Esophagus (tissue), 2 donors: Measurements from ENCODE around the gene NPTX2. TPM values are rescaled to one million over a fixed set of nuclear protein-coding genes. Genes with fewer than 3 reads are reported as not detected.
"Not testable (repeated sequence)": the region's sequence is repeated elsewhere in the genome, so short reads cannot be mapped to it uniquely, and the experiment has no call there.

Experiments used
- H3K27ac ChIP-seq, 2 donors: one replicate each; pipeline ENCODE4 v1.5.1; 2013; ENCODE audit warnings: low read depth in 2 of 2, mild to moderate bottlenecking in 2 of 2, inconsistent platforms in 1 of 2, low read length in 1 of 2, moderate library complexity in 1 of 2
- H3K27me3 ChIP-seq, 2 donors: one replicate each; pipeline ENCODE4 v1.6.1; 2013; ENCODE audit warnings: low read length in 2 of 2, control low read depth in 1 of 2, mild to moderate bottlenecking in 1 of 2; ENCODE audit not compliant: insufficient read depth in 2 of 2, control insufficient read depth in 1 of 2
- H3K36me3 ChIP-seq, 2 donors: one replicate each; pipeline ENCODE4 v1.6.1; 2013; ENCODE audit warnings: low read length in 1 of 2; ENCODE audit not compliant: control insufficient read depth in 2 of 2, insufficient read depth in 2 of 2
- H3K4me1 ChIP-seq, 2 donors: one replicate each; pipeline ENCODE4 v1.6.1; 2013; ENCODE audit warnings: low read length in 1 of 2; ENCODE audit not compliant: control insufficient read depth in 2 of 2, insufficient read depth in 2 of 2
- H3K4me3 ChIP-seq, 2 donors: one replicate each; pipeline ENCODE4 v1.5.1; 2013; ENCODE audit warnings: low read length in 2 of 2, mild to moderate bottlenecking in 2 of 2, low read depth in 1 of 2, moderate library complexity in 1 of 2
- H3K9me3 ChIP-seq, 2 donors: one replicate each; pipeline ENCODE4 v1.6.1; 2013; ENCODE audit warnings: mild to moderate bottlenecking in 2 of 2, low read depth in 1 of 2, low read length in 1 of 2, moderate library complexity in 1 of 2; ENCODE audit not compliant: control insufficient read depth in 2 of 2, insufficient read depth in 1 of 2
- WGBS, 2 donors: extraction: QIAGEN DNeasy Blood & Tissue Kit; methylation state at CpG; one replicate each; pipeline ENCODE4 v1.1.7; 2013; 5-methylcytosine and 5-hydroxymethylcytosine counted together
- polyA plus RNA-seq, 2 donors: library from polyadenylated mRNA; stranded (reverse); fragments of 200-250 nt; gene quantifications; one replicate each; pipeline ENCODE4 v1.2.3, GENCODE V29; 2013
- donor health status: healthy with polysubstance abuse.
- donor health status: Bipolar disorder and iron deficiency.

Gene NPTX2
- polyA plus RNA-seq = 1 to 10 TPM in 1 of 2 donors, under 1 TPM in 1; 0.55 to 1.6 TPM

- Histone ChIP-seq H3K27ac (no peak within 1 kb of the TSS), H3K9me3 (peaks cover 0 to 4% of the 10 kb centered on the region in 2 donors), H3K36me3 (no peaks in the 10 kb centered on the region), H3K27me3 (peaks cover 0 to 21% of the 10 kb centered on the region in 2 donors), H3K4me1 (peaks cover 3 to 9% of the 10 kb centered on the region in 2 donors), H3K4me3 (peak within 1 kb of the TSS; percentile 22 to 23)
- 6 to 7% methylated on average over 82 to 130 of the region's 130 CpGs for WGBS, 2 donors
Observed at GRCh38 chr7:98617051-98617959, at the start of gene NPTX2. NPTX2 (plus strand) TSS chr7:98617285; CDS start chr7:98617462, 177 bp downstream.

GRCh38 chr7:98567991-98568390 lies 49.1 kb upstream of the NPTX2 start:
- 84% methylated on average over 7 of the region's 7 CpGs for WGBS, 2 donors
- H3K27me3 ChIP-seq = no peaks in the 10 kb centered on the region
- no peak overlapping the region for H3K27ac ChIP-seq
- no peaks in the 10 kb centered on the region for H3K4me1 ChIP-seq
- H3K36me3 ChIP-seq = no peaks in the 10 kb centered on the region
- H3K4me3 ChIP-seq = no peak overlapping the region
- H3K9me3 ChIP-seq = peaks cover 3 to 9% of the 10 kb centered on the region in 2 donors

GRCh38 chr7:98568891-98569290 lies 48.2 kb upstream of the NPTX2 start:
- H3K27me3 ChIP-seq = no peaks in the 10 kb centered on the region
- 65 to 69% methylated on average over 8 of the region's 8 CpGs for WGBS, 2 donors
- H3K4me1 ChIP-seq = no peaks in the 10 kb centered on the region
- no peak overlapping the region for H3K4me3 ChIP-seq
- peaks cover 5 to 9% of the 10 kb centered on the region in 2 donors for H3K9me3 ChIP-seq
- no peaks in the 10 kb centered on the region for H3K36me3 ChIP-seq
- H3K27ac ChIP-seq = no peak overlapping the region

GRCh38 chr7:98569691-98570337 lies 47.3 kb upstream of the NPTX2 start:
- no peak overlapping the region for H3K4me3 ChIP-seq
- WGBS, 2 donors = 64 to 66% methylated on average over 22 of the region's 22 CpGs
- H3K9me3 ChIP-seq = peaks cover 2% of the 10 kb centered on the region in 2 donors
- H3K27ac ChIP-seq = no peak overlapping the region
- no peaks in the 10 kb centered on the region for H3K36me3 ChIP-seq
- H3K4me1 ChIP-seq = no peaks in the 10 kb centered on the region
- H3K27me3 ChIP-seq = no peaks in the 10 kb centered on the region

- H3K9me3 ChIP-seq = peaks cover under 1 to 2% of the 10 kb centered on the region in 2 donors
- 76 to 80% methylated on average over 5 of the region's 5 CpGs for WGBS, 2 donors
- no peaks in the 10 kb centered on the region for H3K4me1 ChIP-seq
- H3K27ac ChIP-seq = no peak overlapping the region
- H3K36me3 ChIP-seq = no peaks in the 10 kb centered on the region
- no peaks in the 10 kb centered on the region for H3K27me3 ChIP-seq
- no peak overlapping the region for H3K4me3 ChIP-seq
Observed at GRCh38 chr7:98571006-98571405, 46.1 kb upstream of the NPTX2 start.

GRCh38 chr7:98571986-98572385 lies 45.1 kb upstream of the NPTX2 start:
- Histone ChIP-seq H3K9me3 (peaks cover 5 to 8% of the 10 kb centered on the region in 2 donors), H3K27ac (no peak overlapping the region), H3K27me3 (no peaks in the 10 kb centered on the region), H3K36me3 (no peaks in the 10 kb centered on the region), H3K4me3 (no peak overlapping the region), H3K4me1 (no peaks in the 10 kb centered on the region)
- WGBS, 2 donors = 66 to 70% methylated on average over 6 of the region's 6 CpGs

- not testable (repeated sequence) for H3K4me3 ChIP-seq, H3K27ac ChIP-seq, H3K27me3 ChIP-seq, H3K4me1 ChIP-seq, H3K9me3 ChIP-seq, H3K36me3 ChIP-seq
- 89 to 91% methylated on average over 9 of the region's 9 CpGs for WGBS, 2 donors
Observed at GRCh38 chr7:98572716-98573115, 44.4 kb upstream of the NPTX2 start.

- Histone ChIP-seq H3K9me3 (peaks cover 5 to 8% of the 10 kb centered on the region in 2 donors), H3K27ac (no peak overlapping the region), H3K4me3 (no peak overlapping the region), H3K4me1 (no peaks in the 10 kb centered on the region), H3K36me3 (no peaks in the 10 kb centered on the region), H3K27me3 (no peaks in the 10 kb centered on the region)
- 81 to 86% methylated on average over 6 of the region's 6 CpGs for WGBS, 2 donors
Observed at GRCh38 chr7:98573816-98574215, 43.3 kb upstream of the NPTX2 start.

GRCh38 chr7:98575878-98576277 lies 41.2 kb upstream of the NPTX2 start:
- Histone ChIP-seq H3K4me3 (no peak overlapping the region), H3K9me3 (peaks cover 5 to 8% of the 10 kb centered on the region in 2 donors), H3K27me3 (no peaks in the 10 kb centered on the region), H3K36me3 (no peaks in the 10 kb centered on the region), H3K4me1 (no peaks in the 10 kb centered on the region), H3K27ac (no peak overlapping the region)
- 41 to 53% methylated on average over 2 of the region's 2 CpGs for WGBS, 2 donors
